ENCODE measurements around the gene PPARA. TPM values are rescaled to one million over a fixed set of nuclear protein-coding genes. Genes with fewer than 3 reads are reported as not detected.

The PPARA gene
- total RNA-seq, 1 donor from 2014 or later: 8.4 TPM

DNA sequence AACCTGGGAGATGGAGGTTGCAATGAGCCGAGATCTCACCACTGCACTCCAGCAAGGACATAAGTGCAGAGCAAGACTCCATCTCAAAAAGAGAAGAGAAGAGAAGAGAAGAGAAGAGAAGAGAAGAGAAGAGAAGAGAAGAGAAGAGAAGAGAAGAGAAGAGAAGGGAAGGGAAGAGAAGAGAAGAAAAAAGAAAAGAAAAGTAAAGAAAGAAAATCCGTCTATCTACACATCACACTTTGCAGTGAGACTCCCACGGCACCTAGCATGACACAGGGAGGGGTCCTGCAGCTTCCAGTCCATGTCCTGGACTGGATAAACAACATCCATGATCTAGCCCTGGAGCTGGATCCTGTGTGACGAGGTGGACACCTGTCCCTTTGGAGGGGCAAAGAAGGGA is 4.0 kb upstream of the PPARA start:
- peaks cover 5% of the 10 kb centered on the region for H3K4me1 ChIP-seq (ENCODE audit: insufficient read depth, low read length)
- Mint-ChIP-seq H3K27me3 (ENCODE audit: low read depth, unreplicated experiment) (peaks cover 54% of the 10 kb centered on the region), H3K4me1 (ENCODE audit: low read depth, unreplicated experiment) (no peaks in the 10 kb centered on the region), H3K36me3 (ENCODE audit: low read depth, unreplicated experiment) (peaks cover 2% of the 10 kb centered on the region), H3K9me3 (ENCODE audit: unreplicated experiment) (peaks cover 5% of the 10 kb centered on the region), H3K27ac (ENCODE audit: unreplicated experiment) (peak overlapping the region; percentile 36), H3K4me3 (ENCODE audit: unreplicated experiment) (no peak overlapping the region)
- H3K4me3 ChIP-seq (ENCODE audit: insufficient read depth, low read depth, low read length): no peak overlapping the region
- no peak overlapping the region for H3K9ac ChIP-seq (ENCODE audit: low read length)
- DNase-seq (ENCODE audit: low read depth) (no peak), FAIRE-seq (no peak)
- TF ChIP-seq CTCF (IDR thresholded peaks at IDR 0.05; ENCODE audit: insufficient read depth, low read depth, low read length): no peak
- TF ChIP-seq EZH2 (IDR thresholded peaks at IDR 0.05; ENCODE audit: insufficient read depth, low read length): no peak
- H3K79me2 ChIP-seq (ENCODE audit: insufficient read depth, low read length): no peaks in the 10 kb centered on the region
- H3K27ac ChIP-seq (ENCODE audit: low read depth, low read length): no peak overlapping the region
- H4K20me1 ChIP-seq (ENCODE audit: insufficient read depth, low read length): no peaks in the 10 kb centered on the region
- no peak overlapping the region for H2AFZ ChIP-seq (ENCODE audit: low read depth, low read length)
- H3K9me3 ChIP-seq (ENCODE audit: insufficient read depth, low read depth, low read length): no peaks in the 10 kb centered on the region
- H3K4me2 ChIP-seq (ENCODE audit: low read length): no peak overlapping the region
- peaks cover 21% of the 10 kb centered on the region for H3K27me3 ChIP-seq (ENCODE audit: insufficient read depth, low read length)
- no peaks in the 10 kb centered on the region for H3K36me3 ChIP-seq (ENCODE audit: insufficient read depth, low read length)

- no peak overlapping the region for H3K4me2 ChIP-seq (ENCODE audit: low read length)
- no peak for FAIRE-seq
These were observed 3.3 kb upstream of the PPARA start for GRCh38 chr22:46147061-46147460.

More at GRCh38 chr22:46147061-46147460, 3.3 kb upstream of the PPARA start:
- peaks cover under 1% of the 10 kb centered on the region for H4K20me1 ChIP-seq (ENCODE audit: insufficient read depth, low read length)
- H3K27me3 ChIP-seq (ENCODE audit: insufficient read depth, low read length): peaks cover 21% of the 10 kb centered on the region
- no peak overlapping the region for H3K4me3 ChIP-seq (ENCODE audit: insufficient read depth, low read depth, low read length)
- Mint-ChIP-seq H3K9me3 (ENCODE audit: unreplicated experiment) (peaks cover 5% of the 10 kb centered on the region), H3K4me1 (ENCODE audit: low read depth, unreplicated experiment) (peaks cover 2% of the 10 kb centered on the region), H3K36me3 (ENCODE audit: low read depth, unreplicated experiment) (peaks cover 4% of the 10 kb centered on the region), H3K27ac (ENCODE audit: unreplicated experiment) (no peak overlapping the region), H3K27me3 (ENCODE audit: low read depth, unreplicated experiment) (peaks cover 54% of the 10 kb centered on the region), H3K4me3 (ENCODE audit: unreplicated experiment) (no peak overlapping the region)
- no peak overlapping the region for H3K9ac ChIP-seq (ENCODE audit: low read length)
- H2AFZ ChIP-seq (ENCODE audit: low read depth, low read length): no peak overlapping the region
- TF ChIP-seq CTCF (IDR thresholded peaks at IDR 0.05; ENCODE audit: insufficient read depth, low read depth, low read length) (no peak), EZH2 (IDR thresholded peaks at IDR 0.05; ENCODE audit: insufficient read depth, low read length) (no peak)
- no peaks in the 10 kb centered on the region for H3K36me3 ChIP-seq (ENCODE audit: insufficient read depth, low read length)
- no peaks in the 10 kb centered on the region for H3K79me2 ChIP-seq (ENCODE audit: insufficient read depth, low read length)
- no peak for DNase-seq (ENCODE audit: low read depth)
- no peaks in the 10 kb centered on the region for H3K9me3 ChIP-seq (ENCODE audit: insufficient read depth, low read depth, low read length)
- H3K27ac ChIP-seq (ENCODE audit: low read depth, low read length): no peak overlapping the region
- H3K4me1 ChIP-seq (ENCODE audit: insufficient read depth, low read length): peaks cover 11% of the 10 kb centered on the region

Data from astrocyte (in vitro differentiated cells and primary cell).